ENCODE measurements around the gene CRADD. TPM values are rescaled to one million over a fixed set of nuclear protein-coding genes. Genes with fewer than 3 reads are reported as not detected.

Gene CRADD
- total RNA-seq, 1 experiment from 2014 or later, result 14.3 TPM

- H3K4me3 ChIP-seq, result no peak overlapping the region
- H3K4me1 ChIP-seq (replicated peaks), result peaks cover 16% of the 10 kb centered on the region
- H3K9me3 ChIP-seq (replicated peaks), result no peaks in the 10 kb centered on the region
- no peaks in the 10 kb centered on the region; the same call in 1 of the 2 replicates for H3K36me3 ChIP-seq
- no peaks in the 10 kb centered on the region for H3K27me3 ChIP-seq (replicated peaks)
- DNase-seq (ENCODE audit: low read depth in 1 of 2, low spot score in 2 of 2), result no peak
- no peak overlapping the region for H3K27ac ChIP-seq
Observed at GRCh38 chr12:93679308-93679925, 2.2 kb downstream of the CRADD start.

GRCh38 chr12:93680006-93680405 is 2.8 kb downstream of the CRADD start:
- no peak overlapping the region for H3K4me3 ChIP-seq
- no peak for DNase-seq (ENCODE audit: low read depth in 1 of 2, low spot score in 2 of 2)
- H3K36me3 ChIP-seq, result no peaks in the 10 kb centered on the region; the same call in 1 of the 2 replicates
- no peaks in the 10 kb centered on the region for H3K27me3 ChIP-seq (replicated peaks)
- H3K4me1 ChIP-seq (replicated peaks), result peaks cover 16% of the 10 kb centered on the region
- no peaks in the 10 kb centered on the region for H3K9me3 ChIP-seq (replicated peaks)
- no peak overlapping the region for H3K27ac ChIP-seq

GRCh38 chr12:93682846-93683261 is 5.7 kb downstream of the CRADD start:
- H3K36me3 ChIP-seq, result no peaks in the 10 kb centered on the region
- no peak overlapping the region for H3K27ac ChIP-seq
- H3K27me3 ChIP-seq (replicated peaks), result no peaks in the 10 kb centered on the region
- no peaks in the 10 kb centered on the region for H3K9me3 ChIP-seq (replicated peaks)
- DNase-seq (ENCODE audit: low read depth in 1 of 2, low spot score in 2 of 2), result no peak
- H3K4me3 ChIP-seq, result no peak overlapping the region
- peaks cover 8% of the 10 kb centered on the region for H3K4me1 ChIP-seq (replicated peaks)

- Histone ChIP-seq H3K27me3 (replicated peaks) (no peaks in the 10 kb centered on the region), H3K4me3 (no peak overlapping the region), H3K4me1 (replicated peaks) (peaks cover 2% of the 10 kb centered on the region), H3K36me3 (no peaks in the 10 kb centered on the region), H3K27ac (no peak overlapping the region), H3K9me3 (replicated peaks) (no peaks in the 10 kb centered on the region)
- no peak for DNase-seq (ENCODE audit: low read depth in 1 of 2, low spot score in 2 of 2)
Observed at GRCh38 chr12:93683410-93683809, 6.2 kb downstream of the CRADD start.

- Histone ChIP-seq H3K4me1 (replicated peaks) (peaks cover 8% of the 10 kb centered on the region), H3K4me3 (no peak overlapping the region), H3K27me3 (replicated peaks) (no peaks in the 10 kb centered on the region), H3K9me3 (replicated peaks) (no peaks in the 10 kb centered on the region), H3K27ac (no peak overlapping the region), H3K36me3 (no peaks in the 10 kb centered on the region)
- DNase-seq (ENCODE audit: low read depth in 1 of 2, low spot score in 2 of 2), result no peak
Observed at GRCh38 chr12:93684716-93685115, 7.5 kb downstream of the CRADD start.

GRCh38 chr12:93686572-93687356 is 9.6 kb downstream of the CRADD start:
- no peak overlapping the region for H3K4me3 ChIP-seq
- H3K4me1 ChIP-seq (replicated peaks), result peaks cover 8% of the 10 kb centered on the region
- H3K9me3 ChIP-seq (replicated peaks), result no peaks in the 10 kb centered on the region
- H3K27ac ChIP-seq, result no peak overlapping the region
- no peaks in the 10 kb centered on the region for H3K27me3 ChIP-seq (replicated peaks)
- no peak for DNase-seq (ENCODE audit: low read depth in 1 of 2, low spot score in 2 of 2)
- H3K36me3 ChIP-seq, result no peaks in the 10 kb centered on the region

GRCh38 chr12:93689076-93689834 is 12.1 kb downstream of the CRADD start:
- no peak for DNase-seq (ENCODE audit: low read depth in 1 of 2, low spot score in 2 of 2)
- H3K36me3 ChIP-seq, result no peaks in the 10 kb centered on the region

GRCh38 chr12:93696462-93696861 is 19.3 kb downstream of the CRADD start:
- Histone ChIP-seq H3K4me3 (no peak overlapping the region), H3K9me3 (replicated peaks) (no peaks in the 10 kb centered on the region), H3K27me3 (replicated peaks) (no peaks in the 10 kb centered on the region), H3K27ac (no peak overlapping the region), H3K36me3 (no peaks in the 10 kb centered on the region), H3K4me1 (replicated peaks) (peaks cover 38% of the 10 kb centered on the region)
- DNase-seq (ENCODE audit: low read depth in 1 of 2, low spot score in 2 of 2), result no peak

More at GRCh38 chr12:93689076-93689834, 12.1 kb downstream of the CRADD start:
- no peak overlapping the region for H3K27ac ChIP-seq
- no peak overlapping the region for H3K4me3 ChIP-seq
- peaks cover 8% of the 10 kb centered on the region for H3K4me1 ChIP-seq (replicated peaks)
- no peaks in the 10 kb centered on the region for H3K9me3 ChIP-seq (replicated peaks)
- no peaks in the 10 kb centered on the region for H3K27me3 ChIP-seq (replicated peaks)

- no peaks in the 10 kb centered on the region for H3K36me3 ChIP-seq
- H3K4me3 ChIP-seq, result no peak overlapping the region
- H3K9me3 ChIP-seq (replicated peaks), result no peaks in the 10 kb centered on the region
- peaks cover 45% of the 10 kb centered on the region for H3K4me1 ChIP-seq (replicated peaks)
- no peaks in the 10 kb centered on the region for H3K27me3 ChIP-seq (replicated peaks)
- H3K27ac ChIP-seq, result peak overlapping the region; percentile 92
- peak in 1 of 2 experiments; percentile 68 for DNase-seq (ENCODE audit: low read depth in 1 of 2, low spot score in 2 of 2)
Observed at GRCh38 chr12:93698307-93699092, 21.3 kb downstream of the CRADD start.

GRCh38 chr12:93699271-93700145 is 22.3 kb downstream of the CRADD start:
- no peaks in the 10 kb centered on the region for H3K9me3 ChIP-seq (replicated peaks)
- H3K4me3 ChIP-seq, result no peak overlapping the region
- peak in 1 of 2 experiments; percentile 86 for DNase-seq (ENCODE audit: low read depth in 1 of 2, low spot score in 2 of 2)
- H3K27me3 ChIP-seq (replicated peaks), result no peaks in the 10 kb centered on the region
- peaks cover 45% of the 10 kb centered on the region for H3K4me1 ChIP-seq (replicated peaks)
- peak overlapping the region; percentile 92 for H3K27ac ChIP-seq
- H3K36me3 ChIP-seq, result no peaks in the 10 kb centered on the region

- Histone ChIP-seq H3K27me3 (replicated peaks) (no peaks in the 10 kb centered on the region), H3K27ac (no peak overlapping the region), H3K4me3 (no peak overlapping the region), H3K9me3 (replicated peaks) (no peaks in the 10 kb centered on the region), H3K4me1 (replicated peaks) (peaks cover 53% of the 10 kb centered on the region), H3K36me3 (no peaks in the 10 kb centered on the region)
- DNase-seq (ENCODE audit: low read depth in 1 of 2, low spot score in 2 of 2), result no peak
Observed at GRCh38 chr12:93702707-93703315, 25.6 kb downstream of the CRADD start.

GRCh38 chr12:93704122-93704521 is 26.9 kb downstream of the CRADD start:
- Histone ChIP-seq H3K27ac (no peak overlapping the region), H3K4me1 (replicated peaks) (peaks cover 44% of the 10 kb centered on the region), H3K36me3 (no peaks in the 10 kb centered on the region), H3K27me3 (replicated peaks) (no peaks in the 10 kb centered on the region), H3K9me3 (replicated peaks) (no peaks in the 10 kb centered on the region), H3K4me3 (no peak overlapping the region)
- DNase-seq (ENCODE audit: low read depth in 1 of 2, low spot score in 2 of 2), result no peak

All from SJSA1 (cell line).